ENCODE results near the gene MUL1. TPM values are rescaled to one million over a fixed set of nuclear protein-coding genes. Genes with fewer than 3 reads are reported as not detected.

MUL1 gene
- polyA plus RNA-seq, 6 donors from 2014 or later, result 28.5 to 85.5 (median 37.5) TPM

- DNase-seq (no peak), ATAC-seq (ENCODE audit: low read depth in 2 of 2) (peak in 1 of 2 donors; percentile 13)
- H3K27me3 Mint-ChIP-seq, result peaks cover 55 to 83% (median 78%) of the 10 kb centered on the region in 3 donors
- peaks cover 17 to 22% (median 18%) of the 10 kb centered on the region in 3 donors for H3K4me1 Mint-ChIP-seq
- H3K36me3 Mint-ChIP-seq, result peaks cover 3 to 6% of the 10 kb centered on the region in 2 donors
- H3K4me3 Mint-ChIP-seq, result peak overlapping the region; percentile 73 to 93 (median 84)
- no peaks in the 10 kb centered on the region for H3K9me3 Mint-ChIP-seq
- H3K27ac Mint-ChIP-seq, result peak overlapping the region in 1 of 6 donors; percentile 15
Measured at GRCh38 chr1:20486457-20487235, 21.3 kb downstream of the MUL1 start.

GRCh38 chr1:20485527-20486456, 22.2 kb downstream of the MUL1 start, which contains the start of gene CAMK2N1:
TSS of gene CAMK2N1 (minus strand) at chr1:20486210. CDS start at chr1:20485379, 831 bp downstream.
- ATAC-seq (ENCODE audit: low read depth in 2 of 2) (peak; percentile 68 to 69), DNase-seq (peak; percentile 21)
- Mint-ChIP-seq H3K4me3 (peak within 1 kb of the TSS; percentile 77 to 93 (median 89)), H3K9me3 (no peaks in the 10 kb centered on the region), H3K27ac (peak within 1 kb of the TSS in 3 of 6 donors; percentile 18 to 44 (median 30)), H3K27me3 (peaks cover 61 to 87% (median 84%) of the 10 kb centered on the region in 3 donors), H3K36me3 (peaks cover 3 to 6% of the 10 kb centered on the region in 2 donors), H3K4me1 (peaks cover 17 to 22% (median 18%) of the 10 kb centered on the region in 3 donors)

DNA sequence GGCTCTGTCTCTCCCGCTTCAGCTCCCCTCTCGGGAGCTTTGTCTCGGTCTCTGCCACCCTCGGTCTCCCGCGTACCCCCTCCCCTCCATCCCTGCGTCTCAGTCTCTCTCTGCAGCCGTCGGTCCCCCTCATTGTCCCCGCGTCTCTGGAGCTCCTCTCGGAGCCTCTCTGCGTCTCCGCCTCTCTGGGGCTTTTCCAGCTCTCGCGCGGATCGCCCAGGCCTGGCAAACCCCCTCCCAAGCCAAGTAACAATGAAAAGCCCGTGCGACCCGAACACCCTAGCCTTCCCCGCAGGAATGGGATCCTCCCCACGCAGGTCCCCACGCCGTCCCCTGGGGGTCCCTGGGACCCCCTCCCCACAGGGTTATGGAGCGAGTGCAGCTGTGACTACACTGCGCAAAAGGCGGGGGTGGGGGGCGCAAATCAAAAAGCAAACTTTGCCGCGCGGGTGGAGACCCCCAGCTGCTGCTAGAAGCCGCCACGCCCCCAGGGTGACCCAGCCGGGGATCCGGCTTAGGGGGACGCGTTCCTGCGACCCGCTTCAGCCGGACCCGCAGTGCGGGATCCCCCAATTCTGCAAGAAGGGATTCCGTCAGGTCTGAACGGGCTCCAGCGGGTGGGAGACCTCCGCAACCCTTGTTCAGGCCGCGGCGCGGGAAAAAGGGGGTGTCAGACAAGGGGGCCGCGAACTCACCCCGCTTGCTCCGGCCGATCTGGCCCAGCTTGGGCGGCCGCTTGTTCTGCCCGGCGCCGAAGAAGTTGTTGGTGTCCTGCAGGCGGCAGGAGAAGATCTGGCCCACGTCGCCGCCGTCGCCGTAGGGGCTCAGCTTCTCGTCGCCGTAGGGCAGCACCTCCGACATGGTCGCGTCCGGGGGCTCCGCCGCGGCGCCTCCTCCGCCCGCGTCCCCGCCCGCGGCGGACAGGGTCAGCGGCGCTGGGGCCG, 23.2 kb downstream of the MUL1 start:
- peaks cover 17 to 22% (median 18%) of the 10 kb centered on the region in 3 donors for H3K4me1 Mint-ChIP-seq
- peak overlapping the region in 1 of 6 donors; percentile 41 for H3K27ac Mint-ChIP-seq
- DNase-seq, result no peak
- H3K4me3 Mint-ChIP-seq, result peak overlapping the region; percentile 62 to 93 (median 78)
- H3K27me3 Mint-ChIP-seq, result peaks cover 68 to 87% (median 84%) of the 10 kb centered on the region in 3 donors
- no peaks in the 10 kb centered on the region for H3K9me3 Mint-ChIP-seq
- no peak for ATAC-seq (ENCODE audit: low read depth in 2 of 2)
- H3K36me3 Mint-ChIP-seq, result peaks cover 3 to 6% of the 10 kb centered on the region in 2 donors

GRCh38 chr1:20483833-20484518, 24.0 kb downstream of the MUL1 start:
- H3K36me3 Mint-ChIP-seq, result peaks cover 3 to 6% of the 10 kb centered on the region in 2 donors

GRCh38 chr1:20483098-20483832, 24.7 kb downstream of the MUL1 start:
- DNase-seq, result no peak
- no peak for ATAC-seq (ENCODE audit: low read depth in 2 of 2)
- H3K4me3 Mint-ChIP-seq, result peak overlapping the region; percentile 35 to 93 (median 71)
- H3K4me1 Mint-ChIP-seq, result peaks cover 17 to 22% (median 18%) of the 10 kb centered on the region in 3 donors
- no peak overlapping the region for H3K27ac Mint-ChIP-seq
- H3K27me3 Mint-ChIP-seq, result peaks cover 66 to 87% (median 84%) of the 10 kb centered on the region in 3 donors
- peaks cover 3 to 6% of the 10 kb centered on the region in 2 donors for H3K36me3 Mint-ChIP-seq
- H3K9me3 Mint-ChIP-seq, result no peaks in the 10 kb centered on the region

More at GRCh38 chr1:20483833-20484518, 24.0 kb downstream of the MUL1 start:
- ATAC-seq (ENCODE audit: low read depth in 2 of 2), result no peak
- Mint-ChIP-seq H3K4me1 (peaks cover 17 to 22% (median 18%) of the 10 kb centered on the region in 3 donors), H3K27me3 (peaks cover 68 to 87% (median 84%) of the 10 kb centered on the region in 3 donors), H3K4me3 (peak overlapping the region; percentile 67 to 93 (median 78)), H3K27ac (peak overlapping the region in 1 of 6 donors; percentile 41), H3K9me3 (no peaks in the 10 kb centered on the region)
- no peak for DNase-seq

GRCh38 chr1:20481643-20482498, 26.1 kb downstream of the MUL1 start:
- DNase-seq (no peak), ATAC-seq (ENCODE audit: low read depth in 2 of 2) (no peak)
- no peak overlapping the region for H3K27ac Mint-ChIP-seq
- H3K27me3 Mint-ChIP-seq, result peaks cover 64 to 87% (median 84%) of the 10 kb centered on the region in 3 donors
- H3K4me1 Mint-ChIP-seq, result peaks cover 12 to 19% (median 17%) of the 10 kb centered on the region in 3 donors
- peak overlapping the region in 1 of 8 donors; percentile 58 for H3K4me3 Mint-ChIP-seq
- H3K9me3 Mint-ChIP-seq, result no peaks in the 10 kb centered on the region
- peaks cover 3 to 6% of the 10 kb centered on the region in 2 donors for H3K36me3 Mint-ChIP-seq

DNA sequence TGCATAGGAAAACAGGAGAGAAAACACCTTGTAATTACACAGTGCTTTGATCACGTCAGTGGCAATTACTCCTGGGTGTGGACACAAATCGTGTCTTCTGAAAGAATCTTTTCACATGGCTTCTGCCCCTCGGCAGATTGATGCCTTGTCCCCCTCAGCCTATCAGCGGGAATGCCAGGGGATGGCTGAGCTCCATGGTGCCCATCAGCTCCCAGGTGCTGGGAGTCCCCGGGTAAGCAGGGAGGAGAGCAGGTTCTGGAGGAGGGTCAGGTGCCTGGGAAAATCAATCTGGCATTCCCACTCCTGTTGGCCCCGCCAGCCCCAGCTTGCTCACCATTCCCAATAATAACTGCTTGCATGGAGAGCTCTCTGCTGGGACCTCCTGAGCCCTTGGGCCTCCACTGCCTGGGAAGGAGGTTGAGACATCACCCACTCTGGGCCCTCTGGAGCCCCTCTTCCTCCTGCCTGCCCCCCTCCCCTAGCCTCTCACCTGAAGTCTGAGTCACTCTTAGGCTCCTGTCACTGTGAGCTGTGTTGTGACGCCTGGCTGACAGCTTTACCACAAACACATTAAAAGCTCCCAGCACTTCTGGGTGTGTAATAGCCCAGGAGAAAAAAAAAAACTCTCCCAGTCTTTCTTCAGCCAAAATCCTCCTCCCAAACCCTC, 26.9 kb downstream of the MUL1 start:
- no peak for DNase-seq
- Mint-ChIP-seq H3K9me3 (no peaks in the 10 kb centered on the region), H3K36me3 (peaks cover 3 to 6% of the 10 kb centered on the region in 2 donors), H3K27ac (no peak overlapping the region), H3K4me1 (peaks cover 12 to 18% (median 15%) of the 10 kb centered on the region in 3 donors), H3K27me3 (peaks cover 69 to 91% (median 89%) of the 10 kb centered on the region in 3 donors), H3K4me3 (no peak overlapping the region)
- ATAC-seq (ENCODE audit: low read depth in 2 of 2), result no peak

GRCh38 chr1:20480243-20480944, 27.6 kb downstream of the MUL1 start:
- H3K36me3 Mint-ChIP-seq, result peaks cover 3 to 6% of the 10 kb centered on the region in 2 donors

GRCh38 chr1:20479840-20480239, 28.1 kb downstream of the MUL1 start:
- H3K27me3 Mint-ChIP-seq, result peaks cover 79 to 97% (median 95%) of the 10 kb centered on the region in 3 donors
- H3K4me3 Mint-ChIP-seq, result no peak overlapping the region
- peaks cover 0 to under 1% (median 0%) of the 10 kb centered on the region in 7 donors for H3K9me3 Mint-ChIP-seq
- DNase-seq (no peak), ATAC-seq (ENCODE audit: low read depth in 2 of 2) (no peak)
- no peak overlapping the region for H3K27ac Mint-ChIP-seq
- H3K4me1 Mint-ChIP-seq, result peaks cover 9 to 13% (median 9%) of the 10 kb centered on the region in 3 donors
- peaks cover 3 to 6% of the 10 kb centered on the region in 2 donors for H3K36me3 Mint-ChIP-seq

More at GRCh38 chr1:20480243-20480944, 27.6 kb downstream of the MUL1 start:
- ATAC-seq (ENCODE audit: low read depth in 2 of 2) (no peak), DNase-seq (no peak)
- H3K4me1 Mint-ChIP-seq, result peaks cover 9 to 13% (median 11%) of the 10 kb centered on the region in 3 donors
- no peak overlapping the region for H3K4me3 Mint-ChIP-seq
- H3K27me3 Mint-ChIP-seq, result peaks cover 75 to 92% (median 91%) of the 10 kb centered on the region in 3 donors
- H3K27ac Mint-ChIP-seq, result no peak overlapping the region
- no peaks in the 10 kb centered on the region for H3K9me3 Mint-ChIP-seq
